GM10266 (cell line): Measurements from ENCODE around the gene SEPTIN8.

Source experiments
- DNase-seq: peaks from one replicate; pipeline ENCODE4 v3.0.0; 2012; ENCODE audit errors: extremely low spot score
- TF ChIP-seq, protein P1 (sequence below): IDR thresholded peaks from 2 replicates; pipeline ENCODE4 v1.5.1; 2012; ENCODE audit warnings: mild to moderate bottlenecking, low read depth; ENCODE audit not compliant: control insufficient read depth, insufficient read depth; ENCODE audit errors: missing control alignments

SEPTIN8 gene

DNA sequence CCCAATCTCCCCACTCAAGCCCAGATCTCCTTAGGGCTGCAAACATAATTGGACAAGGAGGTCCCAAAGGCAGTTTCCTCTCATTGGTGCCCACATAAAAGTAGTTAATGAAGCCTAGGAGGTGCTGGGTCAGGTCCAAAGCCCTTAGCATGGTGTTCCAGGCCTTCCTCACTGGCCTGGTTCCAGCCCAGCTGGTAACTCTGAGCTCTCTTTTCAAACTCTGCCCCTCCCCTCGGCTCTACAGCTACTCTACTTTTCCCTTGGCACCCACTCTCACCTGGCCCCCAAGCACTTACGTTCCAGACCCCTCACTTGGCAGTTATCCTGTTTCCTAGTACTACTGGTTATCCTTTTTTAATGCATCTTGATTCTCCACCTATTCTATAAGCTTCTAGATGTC is 9.9 kb downstream of the SEPTIN8 start:
- TF ChIP-seq, protein P1, sequence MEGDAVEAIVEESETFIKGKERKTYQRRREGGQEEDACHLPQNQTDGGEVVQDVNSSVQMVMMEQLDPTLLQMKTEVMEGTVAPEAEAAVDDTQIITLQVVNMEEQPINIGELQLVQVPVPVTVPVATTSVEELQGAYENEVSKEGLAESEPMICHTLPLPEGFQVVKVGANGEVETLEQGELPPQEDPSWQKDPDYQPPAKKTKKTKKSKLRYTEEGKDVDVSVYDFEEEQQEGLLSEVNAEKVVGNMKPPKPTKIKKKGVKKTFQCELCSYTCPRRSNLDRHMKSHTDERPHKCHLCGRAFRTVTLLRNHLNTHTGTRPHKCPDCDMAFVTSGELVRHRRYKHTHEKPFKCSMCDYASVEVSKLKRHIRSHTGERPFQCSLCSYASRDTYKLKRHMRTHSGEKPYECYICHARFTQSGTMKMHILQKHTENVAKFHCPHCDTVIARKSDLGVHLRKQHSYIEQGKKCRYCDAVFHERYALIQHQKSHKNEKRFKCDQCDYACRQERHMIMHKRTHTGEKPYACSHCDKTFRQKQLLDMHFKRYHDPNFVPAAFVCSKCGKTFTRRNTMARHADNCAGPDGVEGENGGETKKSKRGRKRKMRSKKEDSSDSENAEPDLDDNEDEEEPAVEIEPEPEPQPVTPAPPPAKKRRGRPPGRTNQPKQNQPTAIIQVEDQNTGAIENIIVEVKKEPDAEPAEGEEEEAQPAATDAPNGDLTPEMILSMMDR, result no peak
- no peak for DNase-seq

DNA sequence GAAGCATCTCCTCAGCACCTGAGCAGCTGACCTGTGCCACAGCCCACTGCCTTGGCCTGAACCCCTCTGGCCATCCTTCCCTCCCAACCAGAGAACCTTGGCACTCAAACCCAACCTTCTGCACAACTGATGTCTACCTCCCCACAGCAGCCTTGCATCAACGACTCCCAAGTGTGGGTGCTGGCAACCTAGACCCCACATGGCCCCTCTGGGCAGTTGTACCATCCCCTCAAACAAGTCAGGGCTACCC is 10.3 kb downstream of the SEPTIN8 start:
- no peak for DNase-seq

DNA sequence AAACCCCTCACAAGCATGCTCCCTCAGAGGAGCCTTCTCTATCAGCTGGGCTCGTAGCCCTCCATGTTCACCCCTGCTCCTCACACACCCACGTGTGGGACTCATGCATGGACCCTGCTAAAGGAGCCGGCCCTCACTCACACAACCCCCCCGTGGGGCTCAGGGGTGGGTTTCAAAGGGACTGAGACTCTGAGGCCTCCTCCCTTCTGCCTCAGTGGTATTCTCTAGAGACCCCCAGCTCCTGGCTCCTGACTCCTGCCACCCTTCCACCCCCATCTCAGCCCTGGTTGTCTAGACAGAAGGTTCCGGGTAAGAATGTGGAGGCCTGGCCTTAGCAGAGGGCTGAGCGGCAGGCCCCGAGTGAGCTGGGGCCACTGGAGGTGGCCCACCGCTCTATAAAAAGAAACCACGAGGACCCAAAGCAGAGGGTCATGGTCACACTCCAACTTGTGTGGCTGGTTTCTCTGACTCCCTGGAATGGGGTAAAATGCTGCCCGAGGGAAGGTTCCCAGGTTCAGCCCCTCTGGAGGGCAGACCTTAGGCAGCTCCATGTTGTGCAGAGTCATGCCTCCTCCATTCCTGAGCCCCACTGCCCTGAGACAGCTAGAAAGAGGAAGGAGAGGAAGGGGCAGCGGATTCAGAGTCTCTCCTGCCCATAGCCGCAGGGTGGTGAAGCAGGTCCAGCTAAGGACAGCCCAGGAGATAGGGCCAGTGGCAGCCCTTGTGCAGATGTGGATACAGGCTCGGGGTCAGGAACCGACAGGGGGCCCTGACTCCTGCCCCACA is 10.8 kb downstream of the SEPTIN8 start:
- TF ChIP-seq, protein P1, result no peak
- DNase-seq, result no peak

More for the DNA sequence above, 10.3 kb downstream of the SEPTIN8 start:
- TF ChIP-seq, protein P1, result no peak

DNA sequence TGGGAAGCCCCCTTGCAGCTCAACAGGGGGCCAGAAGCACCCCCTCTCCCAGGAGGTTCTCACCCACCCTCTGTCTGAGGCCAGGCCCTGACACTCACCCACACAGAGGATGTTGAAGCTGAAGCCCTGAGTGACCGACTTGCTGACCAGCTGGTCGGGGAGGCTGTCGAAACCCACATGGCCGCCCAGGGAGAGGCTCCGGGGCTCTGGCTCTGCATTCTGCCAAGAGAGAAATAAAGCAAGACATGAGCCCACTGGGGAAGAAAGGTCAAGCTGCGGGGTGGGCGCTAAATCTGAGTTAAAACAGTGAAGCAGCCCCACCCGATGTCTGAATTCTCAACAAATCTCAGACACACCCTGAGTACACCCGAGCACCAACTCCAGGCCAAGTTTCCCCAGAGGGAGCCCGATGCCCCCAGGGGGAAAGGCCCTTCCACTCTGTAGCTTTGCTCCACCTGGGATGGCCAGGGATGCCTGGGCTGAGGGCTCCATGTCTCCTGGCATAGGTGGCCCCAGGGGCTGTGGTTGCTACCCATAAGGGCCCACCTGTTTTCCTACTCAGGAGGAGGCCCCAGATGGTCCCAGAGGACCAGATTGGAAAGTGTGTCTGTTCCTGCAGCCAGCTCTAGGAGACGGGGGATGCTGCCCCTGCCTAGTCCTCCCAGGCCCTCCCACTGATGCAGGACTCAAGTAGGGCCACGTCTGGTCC is 11.6 kb downstream of the SEPTIN8 start:
- TF ChIP-seq, protein P1, result no peak
- DNase-seq, result no peak

DNA sequence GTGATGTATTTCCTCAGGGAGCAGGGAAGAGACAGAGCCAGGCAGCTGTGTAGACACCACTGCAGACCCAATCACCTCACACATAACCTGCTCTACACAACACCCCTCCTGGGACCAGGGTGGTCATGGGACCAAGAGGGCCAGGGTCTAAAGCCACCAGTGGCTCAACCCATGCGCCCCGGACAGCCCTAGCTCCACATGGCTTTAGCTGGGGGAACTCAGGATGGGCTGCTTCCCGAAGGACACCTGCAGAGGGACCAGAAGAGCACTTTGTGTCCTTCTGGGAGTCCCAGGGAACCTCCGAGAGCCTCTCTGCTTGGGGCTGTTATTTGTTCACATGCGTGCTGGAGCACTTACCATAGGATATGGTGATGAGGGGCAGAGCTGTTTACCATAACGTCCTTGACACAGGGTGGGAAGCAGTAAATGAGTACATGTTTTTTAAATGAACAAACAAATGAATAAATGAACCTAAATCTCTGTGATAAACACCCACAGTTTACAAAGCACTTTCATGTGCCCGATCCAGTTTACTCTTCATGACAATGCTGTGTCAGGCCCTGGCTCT is 12.3 kb downstream of the SEPTIN8 start:
- TF ChIP-seq, protein P1, result no peak
- no peak for DNase-seq

DNA sequence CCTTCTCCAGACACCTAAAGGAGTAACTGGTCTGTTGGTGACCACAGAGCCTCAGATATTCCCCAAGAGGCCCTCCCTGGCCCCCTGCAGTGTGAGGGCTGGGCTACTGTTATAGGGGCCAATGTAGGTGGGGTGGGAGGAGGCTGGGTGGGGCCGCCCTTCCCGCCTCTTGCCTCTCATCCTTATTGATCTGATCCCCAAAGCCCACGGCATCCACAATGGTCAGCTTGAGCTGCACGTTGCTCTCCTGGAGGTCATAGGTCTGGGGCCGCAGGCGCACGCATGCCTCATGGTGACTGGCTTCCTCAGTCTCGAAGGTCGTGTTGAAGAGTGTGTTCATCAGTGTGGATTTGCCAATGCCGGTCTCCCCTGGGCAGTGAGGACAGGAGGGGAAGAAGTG is 13.0 kb downstream of the SEPTIN8 start:
- DNase-seq, result no peak
- TF ChIP-seq, protein P1, result no peak
